HepG2 (cell line): ENCODE results near the gene SNED1. TPM values are rescaled to one million over a fixed set of nuclear protein-coding genes. Genes with fewer than 3 reads are reported as not detected.

Source experiments
- ATAC-seq: fragments of 200-7000 bp; cut with Tn5 transposase; 3 replicates; pipeline ENCODE4 v1.9.1; 2020; ENCODE audit warnings: mild to moderate bottlenecking, moderate library complexity
- BruUV-seq: library from RNA; stranded (reverse); fragments of 400-500 nt; replicated peaks from 2 replicates; lab custom pipeline; 2021; lab: Mats Ljungman, UMichigan
- CTCF ChIA-PET: fragments of 300-600 bp; formaldehyde crosslinking; extraction: SDS; loops from one replicate; lab custom pipeline; 2021; ENCODE audit warnings: low total read pairs, inconsistent platforms, low intra/inter-chr PET ratio; lab: Yijun Ruan, JAX
- POLR2A ChIA-PET: fragments of 350-600 bp; sonication (Branson Sonifier 250); formaldehyde crosslinking; loops from one replicate; lab custom pipeline; 2020; ENCODE audit warnings: antibody characterized with exemption, inconsistent platforms; lab: Yijun Ruan, JAX
- DNase-seq: peaks from one replicate; pipeline ENCODE4 v3.0.0-alpha.2; 2015; ENCODE audit warnings: low spot score
- FAIRE-seq: peaks from 3 replicates; lab custom pipeline; 2011; peaks lifted over from hg19 to GRCh38; lab: Jason Lieb, UNC
- H2AFZ ChIP-seq: one replicate; pipeline ENCODE4 v1.6.1; 2011; ENCODE audit warnings: low read length, inconsistent platforms
- H3K27ac ChIP-seq: fragments of 300-600 bp; 3 replicates; pipeline ENCODE4 v1.8.0; 2011; ENCODE audit warnings: mixed run types, mild to moderate bottlenecking, mixed read lengths, low read length, inconsistent platforms; ENCODE audit not compliant: insufficient read depth; ENCODE audit errors: extremely low read length
- H3K27me3 ChIP-seq, 2 experiments: fragments of 200-600 bp in 1 of 2; 2 replicates in 1 of 2; 3 replicates in 1 of 2; pipeline versions ENCODE4 v1.6.0 to v1.8.0; 2011; ENCODE audit warnings: low read length in 2 of 2, mild to moderate bottlenecking in 2 of 2, moderate library complexity in 2 of 2, inconsistent platforms in 1 of 2; ENCODE audit not compliant: insufficient read depth in 2 of 2, control insufficient read depth in 1 of 2
- H3K36me3 ChIP-seq, 2 experiments: fragments of 200-600 bp in 1 of 2; replicated peaks in 1 of 2; 2 replicates in 1 of 2; 3 replicates in 1 of 2; pipeline versions ENCODE4 v1.5.1 to v1.8.0; 2011; ENCODE audit warnings: low read length in 2 of 2, inconsistent platforms in 1 of 2; ENCODE audit not compliant: insufficient read depth in 2 of 2, control insufficient read depth in 1 of 2
- H3K4me1 ChIP-seq: 2 replicates; pipeline ENCODE4 v1.5.1; 2012; ENCODE audit warnings: low read length, inconsistent platforms; ENCODE audit not compliant: insufficient read depth
- H3K4me2 ChIP-seq: 2 replicates; pipeline ENCODE4 v1.6.0; 2011; ENCODE audit warnings: low read depth, low read length, inconsistent platforms
- H3K4me3 ChIP-seq, 3 experiments: fragments of 200-600 bp in 1 of 3; sonication (generic), shearing (Covaris generic) in 1 of 3; replicated peaks in 1 of 3; 2 replicates each; pipeline ENCODE4 v1.5.1; 2011 to 2016; ENCODE audit warnings: low read length in 3 of 3, inconsistent platforms in 2 of 3, low read depth in 2 of 3, mild to moderate bottlenecking in 2 of 3, control low read depth in 1 of 3, mixed read lengths in 1 of 3; ENCODE audit not compliant: insufficient read depth in 1 of 3
- H3K79me2 ChIP-seq: one replicate; pipeline ENCODE4 v1.6.1; 2011; ENCODE audit warnings: low read length, inconsistent platforms; ENCODE audit not compliant: insufficient read depth
- H3K9ac ChIP-seq: 2 replicates; pipeline ENCODE4 v1.6.0; 2011; ENCODE audit warnings: mild to moderate bottlenecking, low read depth, low read length, inconsistent platforms; ENCODE audit not compliant: insufficient read depth
- H3K9me3 ChIP-seq: 2 replicates; pipeline ENCODE4 v1.5.1; 2012; ENCODE audit warnings: mild to moderate bottlenecking, low read length
- H4K20me1 ChIP-seq: 2 replicates; pipeline ENCODE4 v1.6.0; 2011; ENCODE audit warnings: inconsistent platforms, mild to moderate bottlenecking, low read length, moderate library complexity; ENCODE audit not compliant: insufficient read depth
- ETV6 ChIP-seq: sonication (generic); formaldehyde crosslinking; conservative IDR thresholded peaks from 2 replicates; pipeline ENCODE4 v1.4.0; 2020; ENCODE audit warnings: missing genetic modification reagents
- HNRNPUL1 ChIP-seq: fragments of 200-400 bp; formaldehyde crosslinking; IDR thresholded peaks from 2 replicates; pipeline ENCODE4 v1.6.1; 2017; ENCODE audit warnings: low read depth, mild to moderate bottlenecking, low read length, moderate library complexity
- IRX3 ChIP-seq: sonication (generic); formaldehyde crosslinking; IDR thresholded peaks from 2 replicates; pipeline ENCODE4 v1.8.1; 2023; ENCODE audit warnings: mild to moderate bottlenecking, low read depth, missing genetic modification reagents, borderline replicate concordance
- ZSCAN29 ChIP-seq: sonication (generic); formaldehyde crosslinking; conservative IDR thresholded peaks from 2 replicates; pipeline ENCODE4 v1.4.0; 2020; ENCODE audit warnings: mild to moderate bottlenecking, missing genetic modification reagents
- WGBS: methylation state at CpG from one replicate; pipeline ENCODE4 v1.1.6; 2017; ENCODE audit warnings: low lambda C conversion rate; 5-methylcytosine and 5-hydroxymethylcytosine counted together
- in situ Hi-C: cut with HindIII; loops from 2 replicates; pipeline ENCODE4 v1.10.0; 2017; ENCODE audit warnings: low pct_unique_long_range_greater_than_20kb; ENCODE audit not compliant: extremely low pct_ligation_motif_present
- intact Hi-C: fragments of 100-400 bp; cut with micrococcal nuclease; formaldehyde crosslinking; loops from one replicate; pipeline ENCODE4 v1.10.0; 2022; ENCODE audit not compliant: unreplicated experiment
- polyA plus RNA-seq, 8 experiments: library from polyadenylated mRNA; depleted of rRNA in 3 of 8; stranded (reverse) in 7 of 8; unstranded in 1 of 8; fragments of >200 nt; fragmentation: Illumina TruSeq in 4 of 8; extraction: Trizol in 4 of 8; gene quantifications; 2 replicates each; pipeline versions ENCODE4 v1.2.1 to v1.2.3, GENCODE V29; 2011 to 2016; ENCODE audit warnings: low read depth in 4 of 8, missing spikeins in 1 of 8, mixed read lengths in 1 of 8; ENCODE audit not compliant: insufficient read depth in 1 of 8
- total RNA-seq, 5 experiments: library from RNA; depleted of rRNA; stranded (reverse); fragments of >200 nt; fragmentation: Illumina TruSeq; extraction: Trizol; gene quantifications; 2 replicates each; pipeline ENCODE4 v1.2.3, GENCODE V29; 2016; ENCODE audit warnings: low read depth in 1 of 5
- TF ChIP-seq, protein P1 (sequence below): sonication (generic); formaldehyde crosslinking; IDR thresholded peaks from 2 replicates; pipeline ENCODE4 v1.8.0; 2022; ENCODE audit warnings: mild to moderate bottlenecking, missing genetic modification reagents, moderate library complexity
- TF ChIP-seq, protein P2 (sequence below): sonication (generic); formaldehyde crosslinking; IDR thresholded peaks from 2 replicates; pipeline ENCODE4 v1.8.0; 2022; ENCODE audit warnings: low read depth, missing genetic modification reagents

The SNED1 gene
- total and polyA plus RNA-seq, 2 of the 13 experiments (the other 11 are each of a cell fraction or from before 2014, with no cell fraction given), result 0.15 to 0.65 TPM

DNA sequence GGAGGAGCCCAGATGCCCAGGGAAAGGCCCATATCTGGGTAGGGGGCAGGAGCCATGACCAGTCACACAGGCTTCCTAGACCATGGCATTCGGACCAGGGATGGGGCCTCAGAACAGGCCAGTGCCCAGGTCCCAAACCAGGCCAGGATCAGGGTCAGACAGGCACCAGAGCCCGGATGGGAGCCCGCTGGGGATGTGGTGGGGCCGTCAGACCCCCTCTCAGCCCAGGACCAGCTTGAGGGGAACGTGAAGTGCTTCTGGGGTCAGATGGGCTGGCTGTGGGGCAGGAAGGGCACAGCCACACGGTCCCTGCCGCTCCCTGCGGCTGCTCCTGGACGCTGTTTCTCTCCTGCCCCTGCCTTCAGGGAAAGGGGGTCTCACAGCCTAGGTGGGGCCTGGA is 39.1 kb downstream of the SNED1 start:
- no peak overlapping the region for H2AFZ ChIP-seq
- BruUV-seq, result no TSS peak
- no peaks in the 10 kb centered on the region for H3K36me3 ChIP-seq
- H3K4me1 ChIP-seq, result peaks cover 20% of the 10 kb centered on the region
- no peak overlapping the region for H3K9ac ChIP-seq
- H3K27me3 ChIP-seq, result peaks cover 2 to 23% of the 10 kb centered on the region in 2 experiments; a peak in 3 of 5 replicates
- WGBS, result 27% methylated on average over 3 of the region's 9 CpGs
- ChIA-PET CTCF (no interaction called here), POLR2A (no interaction called here)
- FAIRE-seq (no peak), ATAC-seq (no peak), DNase-seq (no peak)
- TF ChIP-seq, protein P1, sequence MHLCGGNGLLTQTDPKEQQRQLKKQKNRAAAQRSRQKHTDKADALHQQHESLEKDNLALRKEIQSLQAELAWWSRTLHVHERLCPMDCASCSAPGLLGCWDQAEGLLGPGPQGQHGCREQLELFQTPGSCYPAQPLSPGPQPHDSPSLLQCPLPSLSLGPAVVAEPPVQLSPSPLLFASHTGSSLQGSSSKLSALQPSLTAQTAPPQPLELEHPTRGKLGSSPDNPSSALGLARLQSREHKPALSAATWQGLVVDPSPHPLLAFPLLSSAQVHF (CRISPR knock-in tag), result no peak
- TF ChIP-seq ETV6 (CRISPR knock-in tag) (no peak), HNRNPUL1 (no peak), IRX3 (no peak), ZSCAN29 (no peak)
- TF ChIP-seq, protein P2, sequence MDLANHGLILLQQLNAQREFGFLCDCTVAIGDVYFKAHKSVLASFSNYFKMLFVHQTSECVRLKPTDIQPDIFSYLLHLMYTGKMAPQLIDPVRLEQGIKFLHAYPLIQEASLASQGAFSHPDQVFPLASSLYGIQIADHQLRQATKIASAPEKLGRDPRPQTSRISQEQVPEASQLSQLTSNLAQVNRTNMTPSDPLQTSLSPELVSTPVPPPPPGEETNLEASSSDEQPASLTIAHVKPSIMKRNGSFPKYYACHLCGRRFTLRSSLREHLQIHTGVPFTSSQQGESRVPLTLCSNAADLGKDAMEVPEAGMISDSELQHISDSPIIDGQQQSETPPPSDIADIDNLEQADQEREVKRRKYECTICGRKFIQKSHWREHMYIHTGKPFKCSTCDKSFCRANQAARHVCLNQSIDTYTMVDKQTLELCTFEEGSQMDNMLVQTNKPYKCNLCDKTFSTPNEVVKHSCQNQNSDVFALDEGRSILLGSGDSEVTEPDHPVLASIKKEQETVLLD (CRISPR knock-in tag), result no peak
- H3K27ac ChIP-seq, result no peak overlapping the region
- H3K4me3 ChIP-seq, result no peak overlapping the region
- H3K79me2 ChIP-seq, result no peaks in the 10 kb centered on the region
- H3K4me2 ChIP-seq, result no peak overlapping the region
- no peaks in the 10 kb centered on the region for H3K9me3 ChIP-seq
- intact Hi-C loops, result no loop called here
- in situ Hi-C loops, result no loop called here
- H4K20me1 ChIP-seq, result no peaks in the 10 kb centered on the region; the same call in 1 of the 2 replicates
